ENCODE results near the gene OR5D13. TPM values are rescaled to one million over a fixed set of nuclear protein-coding genes. Genes with fewer than 3 reads are reported as not detected.

OR5D13 gene
- total RNA-seq, result not detected
- long read RNA-seq, result 0 reads

GRCh38 chr11:55773138-55773537 lies at the start of gene OR5D13:
Gene OR5D13 (plus strand): TSS chr11:55773438. CDS start chr11:55773438, 0 bp downstream.
- intact Hi-C loops (cut with DNase I), result no loop called here
- no peak for DNase-seq
- ATAC-seq (ENCODE audit: poor library complexity), result no peak

DNA sequence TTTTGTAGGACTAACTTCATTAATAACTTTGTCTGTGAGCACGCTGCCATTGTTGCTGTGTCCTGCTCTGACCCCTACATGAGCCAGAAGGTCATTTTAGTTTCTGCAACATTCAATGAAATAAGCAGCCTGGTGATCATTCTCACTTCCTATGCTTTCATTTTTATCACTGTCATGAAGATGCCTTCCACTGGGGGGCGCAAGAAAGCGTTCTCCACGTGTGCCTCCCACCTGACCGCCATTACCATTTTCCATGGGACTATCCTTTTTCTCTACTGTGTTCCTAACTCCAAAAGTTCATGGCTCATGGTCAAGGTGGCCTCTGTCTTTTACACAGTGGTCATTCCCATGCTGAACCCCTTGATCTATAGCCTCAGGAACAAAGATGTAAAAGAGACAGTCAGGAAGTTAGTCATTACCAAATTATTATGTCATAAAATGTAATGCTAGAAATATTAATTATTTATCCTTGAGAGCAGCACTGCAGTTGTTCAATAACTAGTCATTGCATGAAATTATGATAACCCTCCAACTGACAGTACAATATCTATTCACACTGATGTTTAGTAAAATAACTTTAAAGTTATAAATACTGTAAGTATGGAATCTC lies 46.4 kb upstream of the OR5D13 start:
- ATAC-seq (ENCODE audit: poor library complexity), result no peak

GRCh38 chr11:55732936-55733335 lies 40.3 kb upstream of the OR5D13 start:
- intact Hi-C loops (cut with DNase I), result no loop called here
- no peak for DNase-seq
- no peak for ATAC-seq (ENCODE audit: poor library complexity)

More for the DNA sequence above, 46.4 kb upstream of the OR5D13 start:
- no peak for DNase-seq
- intact Hi-C loops (cut with DNase I), result no loop called here

DNA sequence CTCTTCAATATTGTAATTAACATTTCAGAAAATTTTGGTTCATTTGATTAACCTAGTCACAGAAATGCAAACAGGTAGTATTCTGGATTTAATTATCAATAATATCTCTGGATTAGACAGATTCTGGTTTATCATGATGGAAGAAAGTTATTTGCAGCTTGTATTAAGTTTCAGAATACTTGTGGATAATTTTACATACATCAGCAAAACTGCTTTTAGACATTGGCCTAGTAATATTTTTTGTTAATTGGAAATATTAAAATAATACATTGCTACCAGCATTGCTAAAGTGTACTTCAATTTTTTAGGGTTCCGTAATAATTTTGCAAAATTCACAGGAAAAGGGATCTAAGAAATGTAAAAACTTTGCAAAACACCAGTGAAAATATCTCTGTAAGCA lies 18.4 kb downstream of the OR5D13 start:
- intact Hi-C loops (cut with DNase I), result no loop called here
- ATAC-seq (ENCODE audit: poor library complexity) (no peak), DNase-seq (no peak)

- intact Hi-C loops (cut with DNase I), result no loop called here
- ATAC-seq (ENCODE audit: poor library complexity), result no peak
Measured at GRCh38 chr11:55793321-55793720, 20.1 kb downstream of the OR5D13 start.

GRCh38 chr11:55795256-55795655 lies 22.0 kb downstream of the OR5D13 start, which contains the start of gene OR5D14:
Gene OR5D14 (plus strand): TSS chr11:55795556. CDS start chr11:55795556, 0 bp downstream.
- intact Hi-C loops (cut with DNase I), result no loop called here

More at GRCh38 chr11:55793321-55793720, 20.1 kb downstream of the OR5D13 start:
- DNase-seq, result no peak

DNA sequence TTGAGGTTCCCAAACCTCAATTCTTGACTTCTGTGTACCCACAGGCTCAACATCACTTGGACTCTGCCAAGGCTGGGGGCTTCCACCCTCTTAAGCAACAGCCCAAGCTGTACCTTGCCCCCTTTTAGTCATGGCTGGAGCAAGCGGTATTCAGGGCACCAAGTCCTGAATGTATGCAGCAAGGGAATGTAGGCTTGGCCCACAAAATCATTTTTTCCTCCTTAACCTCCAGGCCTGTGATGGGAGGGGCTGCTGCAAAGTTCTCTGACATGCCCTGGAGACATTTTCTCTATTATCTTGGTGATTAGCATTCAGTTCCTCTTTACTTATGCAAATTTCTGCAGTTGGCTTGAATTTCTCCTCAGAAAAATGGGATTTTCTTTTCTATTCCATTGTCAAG lies 33.0 kb downstream of the OR5D13 start:
- ATAC-seq (ENCODE audit: poor library complexity), result no peak
- intact Hi-C loops (cut with DNase I), result no loop called here

More at GRCh38 chr11:55795256-55795655, 22.0 kb downstream of the OR5D13 start, which contains the start of gene OR5D14:
- ATAC-seq (ENCODE audit: poor library complexity), result no peak
- no peak for DNase-seq

GRCh38 chr11:55811067-55811466 lies 37.8 kb downstream of the OR5D13 start, which contains the start of gene OR5L1:
Gene OR5L1 (plus strand): TSS chr11:55811367. CDS start chr11:55811467, 100 bp downstream.
- ATAC-seq (ENCODE audit: poor library complexity) (no peak), DNase-seq (no peak)
- intact Hi-C loops (cut with DNase I), result no loop called here

More for the DNA sequence above, 33.0 kb downstream of the OR5D13 start:
- DNase-seq, result no peak

DNA sequence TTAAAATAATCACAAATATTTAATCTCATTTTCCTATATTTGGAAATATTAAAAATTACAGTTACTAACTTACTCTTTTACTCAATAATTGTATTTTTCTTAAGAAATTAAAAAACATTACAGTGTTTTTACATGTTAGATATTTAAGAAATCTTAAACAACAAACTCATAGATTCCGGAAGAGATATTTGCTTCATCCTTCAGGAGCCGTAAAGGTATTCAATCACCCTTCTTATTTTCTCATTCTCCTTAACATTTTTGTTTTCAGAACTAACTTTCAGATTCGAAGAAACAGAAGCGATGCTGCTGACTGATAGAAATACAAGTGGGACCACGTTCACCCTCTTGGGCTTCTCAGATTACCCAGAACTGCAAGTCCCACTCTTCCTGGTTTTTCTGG lies 46.1 kb downstream of the OR5D13 start, which contains the start of gene OR5D18:
TSS of gene OR5D18 (plus strand) at position 301 of the 400 bp plus-strand sequence. CDS start at position 301, 0 bp downstream.
- no peak for ATAC-seq (ENCODE audit: poor library complexity)
- intact Hi-C loops (cut with DNase I), result no loop called here

More for the DNA sequence above, 46.1 kb downstream of the OR5D13 start, which contains the start of gene OR5D18:
- DNase-seq, result no peak

Other genes starting within 250 kb of the OR5D13 start
- not detected for gene OR4C15, start 219.0 kb upstream of the OR5D13 start, total RNA-seq
- gene OR4C16, start 201.3 kb upstream of the OR5D13 start, total RNA-seq, result not detected
- gene OR4C11, start 165.8 kb upstream of the OR5D13 start, total RNA-seq, result not detected
- not detected for gene OR4P4, start 138.3 kb upstream of the OR5D13 start, total RNA-seq
- not detected for gene OR4S2, start 125.1 kb upstream of the OR5D13 start, total RNA-seq
- not detected for gene OR4C6, start 111.2 kb upstream of the OR5D13 start, total RNA-seq
- gene OR5D14, start 22.1 kb downstream of the OR5D13 start, total RNA-seq, result not detected
- gene OR5L1, start 37.9 kb downstream of the OR5D13 start, total RNA-seq, result not detected
- not detected for gene OR5D18, start 46.2 kb downstream of the OR5D13 start, total RNA-seq
- not detected for gene OR5L2, start 53.8 kb downstream of the OR5D13 start, total RNA-seq
- not detected for gene OR5D16, start 65.3 kb downstream of the OR5D13 start, total RNA-seq
- gene TRIM51, start 109.9 kb downstream of the OR5D13 start, total RNA-seq, result not detected
- gene OR5W2, start 141.1 kb downstream of the OR5D13 start, total RNA-seq, result not detected
- not detected for gene OR5I1, start 163.0 kb downstream of the OR5D13 start, total RNA-seq
- gene OR10AG1, start 196.5 kb downstream of the OR5D13 start, total RNA-seq, result not detected
- gene OR5F1, start 221.2 kb downstream of the OR5D13 start, total RNA-seq, result not detected